H9 (cell line): ENCODE measurements around the gene SMIM14. TPM values are rescaled to one million over a fixed set of nuclear protein-coding genes. Genes with fewer than 3 reads are reported as not detected.
"Not testable (repeated sequence)": the region's sequence is repeated elsewhere in the genome, so short reads cannot be mapped to it uniquely, and the experiment has no call there.

Source experiments
- DNase-seq: peaks from one replicate; pipeline ENCODE4 v3.0.0-alpha.2; 2017
- H2AFZ ChIP-seq: one replicate; pipeline ENCODE4 v1.6.1; 2013; ENCODE audit warnings: mild to moderate bottlenecking, low read length, control low read depth, moderate library complexity
- H2AK5ac ChIP-seq: 2 replicates; pipeline ENCODE4 v1.6.1; 2013; ENCODE audit warnings: low read length, control low read depth, mixed read lengths; ENCODE audit not compliant: insufficient read length
- H2BK120ac ChIP-seq: one replicate; pipeline ENCODE4 v1.6.1; 2013; ENCODE audit warnings: low read depth, mild to moderate bottlenecking, low read length, control low read depth, inconsistent platforms; ENCODE audit not compliant: poor library complexity, severe bottlenecking
- H2BK12ac ChIP-seq: 2 replicates; pipeline ENCODE4 v1.6.1; 2013; ENCODE audit warnings: low read length, control low read depth, mixed read lengths, low read depth; ENCODE audit not compliant: insufficient read length
- H2BK15ac ChIP-seq: 2 replicates; pipeline ENCODE4 v1.6.1; 2013; ENCODE audit warnings: low read depth, low read length, control low read depth
- H2BK20ac ChIP-seq: one replicate; pipeline ENCODE4 v1.6.1; 2013; ENCODE audit warnings: low read depth, mild to moderate bottlenecking, low read length, control low read depth, inconsistent platforms; ENCODE audit not compliant: poor library complexity, severe bottlenecking
- H2BK5ac ChIP-seq: 2 replicates; pipeline ENCODE4 v1.6.1; 2013; ENCODE audit warnings: low read length, control low read depth, mixed read lengths; ENCODE audit not compliant: insufficient read length
- H3K14ac ChIP-seq: 2 replicates; pipeline ENCODE4 v1.6.1; 2013; ENCODE audit warnings: low read length, control low read depth; ENCODE audit not compliant: insufficient read depth
- H3K18ac ChIP-seq: 2 replicates; pipeline ENCODE4 v1.6.1; 2013; ENCODE audit warnings: low read depth, mild to moderate bottlenecking, mixed read lengths, low read length, control low read depth; ENCODE audit not compliant: insufficient read length
- H3K23ac ChIP-seq: 2 replicates; pipeline ENCODE4 v1.6.1; 2013; ENCODE audit warnings: low read length, control low read depth, mixed read lengths, low read depth; ENCODE audit not compliant: insufficient read length
- H3K23me2 ChIP-seq: 2 replicates; pipeline ENCODE4 v1.6.1; 2013; ENCODE audit warnings: low read depth, mild to moderate bottlenecking, mixed read lengths, low read length, control low read depth; ENCODE audit not compliant: insufficient read length, poor library complexity, severe bottlenecking
- H3K27ac ChIP-seq: 2 replicates; pipeline ENCODE4 v1.5.1; 2013; ENCODE audit warnings: low read length, control low read depth, mixed read lengths, low read depth; ENCODE audit not compliant: insufficient read length
- H3K27me3 ChIP-seq: 2 replicates; pipeline ENCODE4 v1.6.1; 2013; ENCODE audit warnings: low read length, control low read depth, inconsistent platforms; ENCODE audit not compliant: insufficient read depth
- H3K4ac ChIP-seq: 2 replicates; pipeline ENCODE4 v1.6.1; 2013; ENCODE audit warnings: low read depth, mild to moderate bottlenecking, control low read depth, inconsistent platforms, low read length, moderate library complexity
- H3K4me1 ChIP-seq: 2 replicates; pipeline ENCODE4 v1.6.1; 2013; ENCODE audit warnings: low read length, control low read depth, inconsistent platforms; ENCODE audit not compliant: insufficient read depth
- H3K4me2 ChIP-seq: 2 replicates; pipeline ENCODE4 v1.6.1; 2013; ENCODE audit warnings: low read length, control low read depth, mixed read lengths; ENCODE audit not compliant: insufficient read length, insufficient read depth
- H3K56ac ChIP-seq: 2 replicates; pipeline ENCODE4 v1.6.1; 2013; ENCODE audit warnings: low read depth, mild to moderate bottlenecking, mixed read lengths, low read length, control low read depth; ENCODE audit not compliant: insufficient read length
- H3K79me1 ChIP-seq: 2 replicates; pipeline ENCODE4 v1.6.1; 2013; ENCODE audit warnings: low read depth, mild to moderate bottlenecking, moderate library complexity, low read length, control low read depth, inconsistent platforms; ENCODE audit not compliant: insufficient read depth, poor library complexity, severe bottlenecking
- H3K79me2 ChIP-seq: 2 replicates; pipeline ENCODE4 v1.6.1; 2013; ENCODE audit warnings: low read length, control low read depth, inconsistent platforms; ENCODE audit not compliant: insufficient read depth
- H3K9ac ChIP-seq: 2 replicates; pipeline ENCODE4 v1.6.1; 2013; ENCODE audit warnings: low read length, control low read depth, mixed read lengths; ENCODE audit not compliant: insufficient read length; ENCODE audit errors: extremely low read depth
- H3K9me3 ChIP-seq: one replicate; pipeline ENCODE4 v1.6.1; 2013; ENCODE audit warnings: low read depth, low read length, inconsistent platforms; ENCODE audit not compliant: control insufficient read depth
- H3T11ph ChIP-seq: one replicate; pipeline ENCODE4 v1.6.1; 2013; ENCODE audit warnings: mild to moderate bottlenecking, low read length, control low read depth, inconsistent platforms
- H4K20me1 ChIP-seq: one replicate; pipeline ENCODE4 v1.6.1; 2013; ENCODE audit not compliant: control insufficient read depth, insufficient read length, insufficient read depth
- H4K5ac ChIP-seq: 2 replicates; pipeline ENCODE4 v1.6.1; 2013; ENCODE audit warnings: low read depth, mild to moderate bottlenecking, mixed read lengths, low read length, control low read depth; ENCODE audit not compliant: insufficient read length
- H4K8ac ChIP-seq: replicated peaks from 2 replicates; pipeline ENCODE4 v1.6.1; 2013; ENCODE audit warnings: low read length, control low read depth, mixed read lengths, low read depth; ENCODE audit not compliant: insufficient read length
- H4K91ac ChIP-seq: 2 replicates; pipeline ENCODE4 v1.6.1; 2013; ENCODE audit warnings: low read depth, mild to moderate bottlenecking, moderate library complexity, mixed read lengths, low read length, control low read depth; ENCODE audit not compliant: insufficient read length
- H3K27ac Mint-ChIP-seq, 3 experiments: 2 replicates in 2 of 3; 3 replicates in 1 of 3; pipeline ENCODE4 v1.8.0; 2020 to 2021; ENCODE audit warnings: mixed read lengths in 3 of 3, mild to moderate bottlenecking in 1 of 3, moderate library complexity in 1 of 3
- H3K27me3 Mint-ChIP-seq: 2 replicates; pipeline ENCODE4 v1.8.0; 2021; ENCODE audit warnings: low read depth, mild to moderate bottlenecking, moderate library complexity, mixed read lengths
- H3K36me3 Mint-ChIP-seq, 3 experiments: 2 replicates in 2 of 3; 3 replicates in 1 of 3; pipeline ENCODE4 v1.8.0; 2020 to 2021; ENCODE audit warnings: low read depth in 3 of 3, mixed read lengths in 3 of 3; ENCODE audit not compliant: insufficient read depth in 1 of 3
- H3K4me1 Mint-ChIP-seq, 2 experiments: 2 replicates each; pipeline ENCODE4 v1.8.0; 2020; ENCODE audit warnings: mixed read lengths in 2 of 2
- H3K4me3 Mint-ChIP-seq, 2 experiments: 2 replicates in 1 of 2; 3 replicates in 1 of 2; pipeline ENCODE4 v1.8.0; 2020 to 2021; ENCODE audit warnings: mild to moderate bottlenecking in 2 of 2, mixed read lengths in 2 of 2, moderate library complexity in 1 of 2
- H3K9me3 Mint-ChIP-seq, 2 experiments: 2 replicates in 1 of 2; 3 replicates in 1 of 2; pipeline ENCODE4 v1.8.0; 2020; ENCODE audit warnings: mild to moderate bottlenecking in 2 of 2, mixed read lengths in 2 of 2, moderate library complexity in 1 of 2
- WGBS: extraction: QIAGEN DNeasy Blood & Tissue Kit; methylation state at CpG from one replicate; pipeline ENCODE4 v1.1.7; 2013; ENCODE audit warnings: missing lambda C conversion rate, low lambda C conversion rate, mixed read lengths; ENCODE audit not compliant: insufficient read length; ENCODE audit errors: extremely low coverage; 5-methylcytosine and 5-hydroxymethylcytosine counted together
- total RNA-seq: library from RNA; stranded (reverse); gene quantifications from 2 replicates; pipeline ENCODE4 v1.2.1, GENCODE V29; 2021
- TF ChIP-seq, protein P1 (sequence below): fragments of 200-600 bp; sonication (generic); conservative IDR thresholded peaks from 3 replicates; pipeline ENCODE4 v1.8.0; 2021; ENCODE audit warnings: antibody characterized with exemption, mild to moderate bottlenecking

SMIM14 gene
- total RNA-seq, 1 experiment from 2014 or later = 19.4 TPM

DNA sequence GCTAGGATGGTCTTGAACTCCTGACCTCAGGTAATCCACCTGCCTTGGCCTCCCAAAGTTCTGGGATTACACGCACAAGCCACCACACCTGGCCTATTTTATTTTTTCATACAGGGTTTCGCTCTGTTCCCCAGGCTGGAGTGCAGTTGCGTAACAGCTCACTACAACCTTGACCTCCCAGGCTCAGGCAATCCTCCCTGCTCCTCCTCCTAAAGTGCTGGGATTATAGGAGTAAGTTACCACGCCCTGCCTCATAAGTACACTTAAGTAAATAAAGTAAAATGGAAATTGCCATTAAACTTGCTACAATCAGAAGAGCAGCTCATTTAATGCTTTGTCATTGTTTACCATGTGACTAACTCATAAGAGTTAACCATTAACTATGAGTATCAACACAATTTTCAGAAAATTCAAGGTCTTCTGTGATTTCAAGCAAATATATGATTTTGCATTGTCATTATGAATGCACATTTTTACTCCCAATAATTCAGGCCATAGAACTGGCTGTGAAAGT, 123.7 kb downstream of the SMIM14 start:
- H3K23me2 ChIP-seq = no peaks in the 10 kb centered on the region
- WGBS = no CpG with 5 or more reads among the region's 4 CpGs
- no peaks in the 10 kb centered on the region for H3K27me3 Mint-ChIP-seq
- H3K56ac ChIP-seq = no peak overlapping the region
- no peak overlapping the region for H3T11ph ChIP-seq
- no peak overlapping the region for H4K5ac ChIP-seq
- H3K9me3 Mint-ChIP-seq = no peaks in the 10 kb centered on the region
- H2AK5ac ChIP-seq = no peak overlapping the region
- H4K20me1 ChIP-seq = no peaks in the 10 kb centered on the region
- peaks cover 15 to 63% (median 41%) of the 10 kb centered on the region in 3 experiments; a peak in 6 of 7 replicates for H3K36me3 Mint-ChIP-seq
- no peak overlapping the region for H4K91ac ChIP-seq
- no peak overlapping the region for H3K4ac ChIP-seq
- no peaks in the 10 kb centered on the region for H3K9me3 ChIP-seq
- no peak overlapping the region for H3K27ac ChIP-seq
- H3K4me2 ChIP-seq = no peak overlapping the region
- H3K9ac ChIP-seq = no peak overlapping the region
- no peak for DNase-seq
- H2BK5ac ChIP-seq = no peak overlapping the region
- no peak overlapping the region for H2BK120ac ChIP-seq
- H3K14ac ChIP-seq = no peak overlapping the region
- no peak overlapping the region for H2BK12ac ChIP-seq
- no peak overlapping the region for H2BK20ac ChIP-seq
- peak overlapping the region in 1 of 3 experiments; percentile 89; a peak in 2 of 7 replicates for H3K27ac Mint-ChIP-seq
- H3K4me1 Mint-ChIP-seq = no peaks in the 10 kb centered on the region
- no peaks in the 10 kb centered on the region for H3K4me1 ChIP-seq
- H4K8ac ChIP-seq = no peak overlapping the region
- no peak overlapping the region for H3K23ac ChIP-seq
- H3K4me3 Mint-ChIP-seq = no peak overlapping the region
- TF ChIP-seq, protein P1, sequence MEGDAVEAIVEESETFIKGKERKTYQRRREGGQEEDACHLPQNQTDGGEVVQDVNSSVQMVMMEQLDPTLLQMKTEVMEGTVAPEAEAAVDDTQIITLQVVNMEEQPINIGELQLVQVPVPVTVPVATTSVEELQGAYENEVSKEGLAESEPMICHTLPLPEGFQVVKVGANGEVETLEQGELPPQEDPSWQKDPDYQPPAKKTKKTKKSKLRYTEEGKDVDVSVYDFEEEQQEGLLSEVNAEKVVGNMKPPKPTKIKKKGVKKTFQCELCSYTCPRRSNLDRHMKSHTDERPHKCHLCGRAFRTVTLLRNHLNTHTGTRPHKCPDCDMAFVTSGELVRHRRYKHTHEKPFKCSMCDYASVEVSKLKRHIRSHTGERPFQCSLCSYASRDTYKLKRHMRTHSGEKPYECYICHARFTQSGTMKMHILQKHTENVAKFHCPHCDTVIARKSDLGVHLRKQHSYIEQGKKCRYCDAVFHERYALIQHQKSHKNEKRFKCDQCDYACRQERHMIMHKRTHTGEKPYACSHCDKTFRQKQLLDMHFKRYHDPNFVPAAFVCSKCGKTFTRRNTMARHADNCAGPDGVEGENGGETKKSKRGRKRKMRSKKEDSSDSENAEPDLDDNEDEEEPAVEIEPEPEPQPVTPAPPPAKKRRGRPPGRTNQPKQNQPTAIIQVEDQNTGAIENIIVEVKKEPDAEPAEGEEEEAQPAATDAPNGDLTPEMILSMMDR = no peak
- no peak overlapping the region for H3K18ac ChIP-seq
- H3K79me1 ChIP-seq = no peaks in the 10 kb centered on the region
- no peaks in the 10 kb centered on the region for H3K27me3 ChIP-seq
- no peaks in the 10 kb centered on the region for H3K79me2 ChIP-seq
- H2BK15ac ChIP-seq = no peak overlapping the region
- H2AFZ ChIP-seq = no peak overlapping the region

DNA sequence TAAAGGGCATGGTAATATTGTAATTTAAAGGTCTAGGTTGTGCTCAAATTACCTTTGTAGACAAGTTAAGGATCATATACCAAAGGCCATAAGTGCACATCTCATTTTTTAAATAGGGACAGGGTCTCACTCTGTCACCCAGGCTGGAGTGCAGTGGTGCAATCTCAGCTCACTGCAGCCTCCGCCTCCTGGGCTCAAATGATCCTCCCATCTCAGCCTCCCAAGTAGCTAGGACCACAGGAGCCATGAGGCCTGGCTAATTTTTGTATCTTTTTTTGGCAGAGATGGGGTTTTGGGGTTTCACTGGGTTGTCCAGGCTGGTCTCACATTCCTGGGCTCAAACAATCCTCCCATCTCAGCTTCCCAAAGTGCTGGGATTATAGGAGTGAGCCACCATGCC, 124.4 kb downstream of the SMIM14 start:
- H3K79me2 ChIP-seq, H2BK12ac ChIP-seq: not testable (repeated sequence)

More for the DNA sequence above, 124.4 kb downstream of the SMIM14 start:
- not testable (repeated sequence) for H3K27ac Mint-ChIP-seq, H3K4me1 ChIP-seq, H3K14ac ChIP-seq, H3K27ac ChIP-seq, H3K4me3 Mint-ChIP-seq, H2BK5ac ChIP-seq, H3K4me2 ChIP-seq, DNase-seq, H2AK5ac ChIP-seq, H3K4me1 Mint-ChIP-seq, H3K9me3 ChIP-seq, H4K5ac ChIP-seq, H2BK120ac ChIP-seq, H3K18ac ChIP-seq, H3K79me1 ChIP-seq, H3K27me3 Mint-ChIP-seq, H4K91ac ChIP-seq, H2BK15ac ChIP-seq, H3K9ac ChIP-seq, H3K9me3 Mint-ChIP-seq, H4K20me1 ChIP-seq, H2BK20ac ChIP-seq, H4K8ac ChIP-seq, H3K56ac ChIP-seq, H3T11ph ChIP-seq, H2AFZ ChIP-seq, H3K27me3 ChIP-seq, H3K4ac ChIP-seq, H3K23ac ChIP-seq, H3K23me2 ChIP-seq
- H3K36me3 Mint-ChIP-seq = peaks cover 21 to 66% (median 48%) of the 10 kb centered on the region in 3 experiments; a peak in 6 of 7 replicates
- WGBS = no CpG with 5 or more reads among the region's 1 CpG
